ENCODE measurements around the gene KIF6.
A peak's percentile ranks its signal among the peaks of the same experiment; 100 is the strongest.
"Not testable (repeated sequence)": the region's sequence is repeated elsewhere in the genome, so short reads cannot be mapped to it uniquely, and the experiment has no call there.

The KIF6 gene

GRCh38 chr6:39724787-39725631 is at the start of gene KIF6:
KIF6 (minus strand) TSS chr6:39725408; CDS start chr6:39725310, 98 bp downstream.
- DNase-seq: peak; percentile 95 to 97

GRCh38 chr6:39773782-39774181 is 48.6 kb upstream of the KIF6 start:
- DNase-seq: no peak

GRCh38 chr6:39772559-39773273 is 47.5 kb upstream of the KIF6 start:
- no peak for DNase-seq

- peak; percentile 35 to 70 for DNase-seq
These were observed 45.2 kb upstream of the KIF6 start for GRCh38 chr6:39770446-39770845.

- peak; percentile 70 to 90 for DNase-seq
These were observed 43.8 kb upstream of the KIF6 start for GRCh38 chr6:39769012-39769411.

- DNase-seq: no peak
These were observed 40.4 kb upstream of the KIF6 start for GRCh38 chr6:39765508-39766065.

- DNase-seq: no peak
These were observed 35.2 kb upstream of the KIF6 start for GRCh38 chr6:39760226-39760952.

- no peak for DNase-seq
These were observed 33.8 kb upstream of the KIF6 start for GRCh38 chr6:39758905-39759605.

- DNase-seq: no peak
These were observed 31.4 kb upstream of the KIF6 start for GRCh38 chr6:39756582-39756981.

GRCh38 chr6:39755231-39755630 is 30.0 kb upstream of the KIF6 start:
- DNase-seq: no peak

GRCh38 chr6:39754514-39755115 is 29.4 kb upstream of the KIF6 start:
- DNase-seq: no peak

GRCh38 chr6:39753725-39754045 is 28.5 kb upstream of the KIF6 start:
- no peak for DNase-seq

GRCh38 chr6:39752835-39753724 is 27.9 kb upstream of the KIF6 start:
- DNase-seq: no peak

- DNase-seq: no peak
These were observed 21.6 kb upstream of the KIF6 start for GRCh38 chr6:39746795-39747194.

GRCh38 chr6:39733704-39734103 is 8.5 kb upstream of the KIF6 start:
- no peak for DNase-seq

GRCh38 chr6:39731565-39731964 is 6.4 kb upstream of the KIF6 start:
- no peak for DNase-seq

GRCh38 chr6:39729945-39730344 is 4.7 kb upstream of the KIF6 start:
- DNase-seq: no peak

GRCh38 chr6:39725632-39725997 is 407 bp upstream of the KIF6 start:
- no peak for DNase-seq

GRCh38 chr6:39723350-39723749 is 1.9 kb downstream of the KIF6 start:
- DNase-seq: not testable (repeated sequence)

GRCh38 chr6:39714802-39715201 is 10.4 kb downstream of the KIF6 start:
- DNase-seq: peak in 1 of 2 donors; percentile 92
